HK-2 (cell line): ENCODE results near the gene TMEM40.
"Not testable (repeated sequence)": the region's sequence is repeated elsewhere in the genome, so short reads cannot be mapped to it uniquely, and the experiment has no call there.

Experiments
- DNase-seq: peaks from one replicate; pipeline ENCODE4 v3.0.0-alpha.2; 2018; ENCODE audit not compliant: unreplicated experiment

Gene TMEM40

DNA sequence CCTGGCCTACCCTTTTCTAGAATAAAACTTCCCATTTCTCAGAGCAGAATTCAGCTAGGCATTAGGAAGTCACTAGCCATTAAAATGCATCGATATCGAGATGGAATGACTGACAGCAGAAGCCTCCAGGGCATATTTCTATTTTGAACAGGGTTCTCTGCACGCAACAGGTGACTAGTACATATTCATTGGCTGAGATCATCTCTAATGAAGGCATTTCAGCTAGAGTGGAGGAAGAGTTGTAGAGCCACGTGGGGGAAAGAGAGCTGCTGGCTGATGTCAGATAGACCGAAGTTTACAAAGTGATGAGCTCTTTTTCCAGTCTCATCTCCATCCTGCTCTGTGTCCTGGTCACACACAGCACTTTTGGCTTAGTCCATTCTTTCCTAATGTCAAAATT lies 7.5 kb downstream of the TMEM40 start:
- DNase-seq: no peak

DNA sequence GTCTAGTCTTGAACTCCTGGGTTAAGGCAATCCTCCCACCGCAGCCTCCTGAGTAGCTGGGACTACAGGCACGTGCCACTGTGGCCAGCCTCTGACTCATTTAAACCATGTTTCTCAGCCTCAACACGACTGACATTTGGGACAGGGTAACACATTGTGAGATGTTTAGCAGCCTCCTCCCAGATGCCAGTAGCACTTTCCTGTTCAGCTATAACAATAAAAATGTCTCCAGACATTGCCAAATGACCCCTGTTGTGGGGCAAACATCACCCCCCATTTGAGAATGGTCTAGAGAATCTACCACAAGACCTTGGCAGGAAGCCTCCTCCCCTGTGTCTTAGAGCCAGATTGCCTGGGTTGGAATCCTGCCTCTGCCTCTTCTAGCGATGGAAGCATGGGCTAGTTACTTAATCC lies 8.4 kb downstream of the TMEM40 start:
- DNase-seq: peak; percentile 37

DNA sequence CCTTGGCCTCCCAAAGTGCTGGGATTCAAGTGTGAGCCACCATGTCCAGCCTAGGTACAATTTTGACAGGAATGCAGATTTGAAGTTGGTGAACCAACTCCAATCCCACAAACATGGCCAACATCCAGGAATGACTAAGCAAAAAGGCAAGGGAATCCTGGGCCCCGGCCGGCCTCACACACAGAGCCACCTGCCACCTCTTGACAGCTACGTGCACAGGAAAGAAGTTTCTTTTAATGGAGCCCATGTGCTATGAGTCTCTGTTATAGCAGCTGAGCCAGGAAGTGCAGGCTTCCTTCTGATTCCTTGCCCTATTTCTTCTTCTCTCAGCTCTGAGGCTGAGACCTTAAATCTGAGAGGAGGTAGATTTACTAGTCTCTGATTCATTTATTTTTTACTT lies 8.8 kb downstream of the TMEM40 start:
- peak; percentile 70 for DNase-seq

DNA sequence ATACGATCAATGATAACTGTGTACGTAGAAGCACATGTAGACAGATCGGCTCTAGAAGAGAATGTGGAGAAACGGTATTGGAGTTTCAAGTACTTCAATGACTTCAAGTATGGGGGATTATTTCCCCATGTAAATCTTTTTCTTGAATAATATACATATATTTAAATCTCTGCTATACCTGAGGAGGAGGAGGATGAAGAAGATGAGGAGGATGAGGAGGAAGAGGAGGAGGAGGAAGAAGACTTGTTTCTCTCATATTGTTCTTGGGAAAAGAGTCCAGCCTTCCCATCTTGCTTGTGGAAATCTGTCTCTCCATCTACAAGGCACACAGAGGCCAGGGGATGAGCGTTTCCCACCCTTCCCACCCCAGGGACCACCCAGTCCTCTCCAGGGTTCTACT lies 10.6 kb downstream of the TMEM40 start:
- DNase-seq: no peak

DNA sequence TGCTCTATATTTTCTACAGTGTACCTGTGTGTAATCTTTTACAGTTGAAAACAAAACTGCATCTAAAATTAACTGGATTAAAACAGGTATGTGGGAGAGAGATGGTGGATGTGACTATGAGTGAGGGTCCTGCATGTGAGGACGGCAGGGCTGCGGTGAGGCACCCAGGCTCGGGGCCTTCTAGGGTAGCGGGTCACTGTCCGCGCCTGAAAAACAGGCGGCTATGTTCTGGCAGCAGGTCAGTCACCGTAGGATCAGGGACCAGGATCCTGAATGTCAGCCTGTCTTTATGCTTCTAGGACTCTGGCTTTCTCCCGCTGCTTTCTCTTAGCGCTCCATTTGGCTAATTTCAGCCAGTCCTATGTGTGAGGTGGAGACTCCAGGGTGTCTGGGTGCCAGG lies 12.6 kb downstream of the TMEM40 start:
- DNase-seq: no peak

DNA sequence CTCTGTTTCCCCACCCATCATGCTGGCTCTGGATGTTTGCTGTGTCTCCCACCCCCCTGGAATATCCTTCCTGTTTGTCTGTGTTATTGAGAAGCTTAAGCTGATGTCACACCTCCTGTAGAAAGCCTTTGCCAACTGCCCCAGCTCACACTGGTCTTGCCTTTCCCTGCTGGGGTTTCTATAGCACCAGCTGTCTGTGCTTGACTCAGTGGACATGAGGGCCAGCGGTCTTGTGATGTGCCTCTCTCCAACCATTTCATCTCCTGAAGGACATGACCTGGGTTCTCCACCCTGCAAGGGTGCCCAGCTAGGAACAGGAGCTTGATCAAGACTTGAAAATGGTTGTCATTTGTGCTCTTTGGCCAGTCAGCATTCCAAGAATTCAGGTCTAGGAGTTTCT lies 14.7 kb downstream of the TMEM40 start:
- no peak for DNase-seq

DNA sequence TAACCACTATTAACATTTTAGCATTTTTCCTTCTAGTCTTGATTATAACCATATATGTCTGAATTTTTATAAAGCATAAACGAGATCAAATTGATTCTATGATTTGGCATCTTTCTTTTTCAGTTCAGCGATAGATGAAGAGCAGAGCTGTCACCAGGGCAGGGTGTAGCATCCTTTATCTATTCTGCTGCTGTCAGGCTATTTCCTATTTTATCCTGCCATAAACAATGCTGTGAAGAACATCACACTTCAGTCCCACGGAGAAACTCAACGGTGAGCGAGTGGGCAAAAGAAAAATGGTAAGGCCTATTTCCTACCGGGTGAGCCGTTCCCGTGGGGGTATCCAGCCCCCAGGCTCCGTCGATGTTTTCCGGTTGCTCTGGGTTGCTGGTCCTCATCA lies 15.5 kb downstream of the TMEM40 start:
- DNase-seq: no peak

DNA sequence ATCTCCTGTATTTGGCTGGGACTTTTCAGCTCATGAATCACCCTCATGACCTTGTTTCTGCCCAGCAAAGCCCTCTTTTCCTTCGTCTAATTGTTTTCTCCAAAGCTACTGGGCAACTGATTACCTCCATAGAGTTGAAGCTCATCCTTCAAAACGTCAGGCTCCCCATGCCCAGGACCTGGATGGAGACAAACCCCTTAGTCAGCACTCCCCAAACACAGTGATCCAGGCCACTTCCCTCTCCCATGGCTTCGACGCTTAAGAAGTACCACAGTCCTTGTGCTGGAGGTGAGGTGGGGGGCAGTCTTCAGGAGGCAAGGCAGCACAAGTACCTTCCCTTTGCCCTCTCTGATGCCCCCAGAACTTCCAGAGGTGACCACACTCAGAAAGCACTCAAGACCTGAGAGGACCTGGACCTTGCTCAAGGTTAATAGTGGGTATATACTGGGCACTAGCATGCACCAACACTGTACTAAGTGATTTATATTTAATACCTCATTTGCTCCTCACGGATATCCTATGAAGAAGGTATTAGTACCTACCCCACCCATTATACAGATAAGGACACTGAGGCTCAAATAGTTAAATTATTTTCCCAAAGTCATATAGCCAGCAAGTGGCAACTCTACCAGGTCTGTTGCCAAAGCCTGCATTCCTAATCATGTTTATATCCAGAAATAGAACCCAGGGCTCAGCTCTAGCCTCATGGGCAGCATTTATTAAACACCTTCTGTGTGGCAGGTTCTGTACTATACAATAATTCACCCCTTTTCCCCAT lies 16.5 kb downstream of the TMEM40 start:
- DNase-seq: no peak

DNA sequence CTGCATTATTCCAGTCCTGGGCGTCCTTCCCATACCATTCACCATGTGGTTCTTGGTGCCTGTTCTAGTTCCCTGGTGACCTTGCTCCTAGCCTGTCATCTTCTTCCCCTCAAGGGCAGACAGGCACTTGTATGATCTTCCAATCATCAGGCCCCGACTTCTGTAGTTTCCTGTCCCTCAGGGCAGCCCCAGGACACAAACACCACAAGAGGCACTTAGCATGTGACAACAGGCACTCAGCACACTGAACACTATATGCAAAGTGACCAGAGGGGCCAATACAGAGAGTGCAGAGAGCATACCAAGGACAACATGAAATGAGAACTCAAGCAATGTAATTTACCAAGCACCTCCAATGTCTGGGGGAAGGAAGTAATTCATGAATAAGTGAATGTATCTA lies 17.9 kb downstream of the TMEM40 start:
- no peak for DNase-seq

DNA sequence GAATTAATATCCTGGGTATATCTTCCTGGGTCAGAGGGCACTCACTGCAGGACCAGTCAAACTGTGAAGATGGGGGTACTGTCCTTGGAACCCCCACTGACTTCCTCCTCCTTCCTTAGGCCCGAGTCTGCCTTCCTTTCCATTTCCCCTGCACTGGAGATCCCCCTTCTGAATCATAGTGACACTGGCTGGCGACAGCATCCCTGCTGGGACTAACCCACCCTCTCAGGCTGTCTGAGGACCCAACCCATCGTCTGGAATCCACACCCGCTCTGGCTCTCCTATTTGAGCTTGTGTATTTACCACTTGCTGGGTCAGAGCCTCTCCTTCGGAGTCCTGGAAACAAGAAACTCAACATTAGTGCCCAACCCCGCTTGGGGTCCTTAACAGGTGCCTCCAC lies 21.2 kb downstream of the TMEM40 start:
- no peak for DNase-seq

DNA sequence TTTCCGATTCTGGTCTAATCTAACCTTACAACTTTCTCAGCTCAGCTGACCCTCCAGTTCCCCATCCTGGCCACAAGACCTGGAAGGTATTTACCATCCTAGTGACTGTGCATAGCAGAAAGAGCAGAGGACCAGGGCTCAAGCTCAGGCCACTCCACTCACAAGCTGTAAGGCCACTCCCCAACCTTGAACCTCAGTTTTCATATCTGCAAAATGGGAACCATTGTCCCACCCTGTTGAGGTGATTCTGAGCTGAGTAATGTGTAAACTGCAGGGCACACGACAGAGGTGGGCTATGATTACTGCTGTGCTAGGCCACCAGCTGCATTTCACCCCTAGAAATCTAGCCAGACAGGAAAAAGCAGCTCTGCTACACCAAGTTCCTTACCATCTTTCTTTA lies 21.7 kb downstream of the TMEM40 start:
- DNase-seq: no peak

DNA sequence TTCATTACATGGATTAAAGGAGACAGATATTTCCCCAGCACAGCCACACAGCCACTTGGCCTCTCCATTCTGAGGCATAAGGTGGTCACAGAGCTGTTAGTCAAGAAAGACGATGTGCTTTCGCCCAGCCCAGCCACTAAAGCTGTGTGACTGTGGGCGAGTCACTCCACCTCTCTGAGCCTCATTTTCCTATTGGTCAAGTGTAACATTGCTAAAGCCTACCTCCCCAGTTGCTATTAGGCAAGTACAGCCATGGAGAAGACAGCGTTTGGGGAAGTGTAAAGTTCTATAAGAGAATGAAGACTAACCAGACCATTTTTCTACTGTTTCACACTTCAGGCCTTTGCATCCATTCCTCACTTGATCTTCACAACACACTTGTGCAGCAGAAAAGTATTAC lies 24.1 kb downstream of the TMEM40 start:
- no peak for DNase-seq

DNA sequence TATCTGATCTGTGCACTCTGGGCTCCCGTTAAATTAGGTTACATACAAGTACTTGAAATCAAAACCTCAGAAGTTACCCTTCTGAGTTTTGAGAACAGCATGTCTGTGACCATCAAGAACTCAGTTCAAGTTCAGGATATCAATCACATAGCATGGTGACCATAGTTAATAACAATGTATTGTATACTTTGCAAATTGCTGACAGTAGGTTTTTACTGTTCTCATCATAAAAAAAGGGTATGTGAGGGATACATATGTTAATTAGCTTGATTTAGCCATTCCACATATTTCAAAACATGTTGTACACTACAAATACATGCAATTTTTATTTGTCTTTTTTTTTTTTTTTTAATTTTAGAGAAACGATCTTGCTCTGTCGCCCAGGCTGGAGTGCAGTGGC lies 25.5 kb downstream of the TMEM40 start:
- no peak for DNase-seq

DNA sequence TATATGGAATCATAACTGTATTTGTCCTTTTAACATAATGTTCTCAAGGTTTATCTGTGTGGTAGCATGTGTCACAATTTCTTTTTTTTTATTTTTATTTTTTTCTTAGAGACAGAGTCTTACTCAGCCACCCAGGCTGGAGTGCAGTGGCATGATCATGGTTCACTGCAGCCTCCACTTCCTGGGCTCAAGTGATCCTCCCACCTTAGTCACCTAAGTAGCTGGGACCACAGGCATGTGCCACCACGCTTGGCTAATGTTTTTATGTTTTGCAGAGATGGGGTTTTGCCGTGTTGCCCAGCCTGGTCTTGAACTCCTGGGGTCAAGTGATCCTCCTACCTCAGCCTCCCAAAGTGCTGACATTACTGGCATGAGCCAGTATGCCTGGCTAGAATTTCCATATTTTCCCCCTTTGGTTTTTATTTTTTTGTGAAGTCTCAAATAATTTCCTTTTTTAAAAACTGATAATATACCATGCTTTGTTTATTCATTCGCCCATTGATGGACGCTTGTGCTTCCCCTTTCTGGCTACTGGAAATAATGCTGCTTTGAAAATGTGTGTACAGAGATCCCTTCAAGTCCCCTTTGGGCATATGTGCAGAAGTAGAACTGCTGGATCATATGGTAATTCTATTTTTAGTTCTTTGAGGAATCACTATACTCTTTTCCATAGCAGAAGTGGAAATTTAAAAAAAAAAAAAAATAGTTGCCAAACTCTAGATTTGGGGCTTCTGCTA lies 28.4 kb downstream of the TMEM40 start:
- DNase-seq: peak; percentile 53

DNA sequence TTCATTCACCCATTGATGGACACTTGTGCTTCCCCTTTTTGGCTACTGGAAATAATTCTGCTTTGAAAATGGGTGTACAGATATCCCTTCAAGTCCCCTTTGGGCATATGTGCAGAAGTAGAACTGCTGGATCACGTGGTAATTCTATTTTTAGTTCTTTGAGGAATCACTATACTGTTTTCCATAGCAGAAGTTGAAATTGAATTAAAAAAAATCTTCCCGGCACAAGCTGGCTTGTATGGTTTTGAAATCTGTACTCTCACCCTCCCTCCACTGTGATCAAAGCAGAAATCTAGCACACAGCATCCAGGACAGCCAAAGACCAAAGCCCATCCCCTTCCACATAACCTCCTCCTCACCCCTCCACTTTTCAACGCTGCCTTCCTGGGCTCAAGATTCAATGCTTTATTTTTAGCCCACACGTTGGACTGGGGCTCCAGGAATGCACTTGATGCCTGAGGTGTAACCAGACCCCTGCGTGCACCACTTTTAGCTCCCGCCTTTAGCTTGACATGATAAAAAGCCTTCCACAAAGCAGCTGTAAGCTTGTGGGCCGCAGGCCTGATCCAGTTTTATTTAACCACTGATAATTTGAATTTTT lies 29.9 kb downstream of the TMEM40 start:
- DNase-seq: no peak

DNA sequence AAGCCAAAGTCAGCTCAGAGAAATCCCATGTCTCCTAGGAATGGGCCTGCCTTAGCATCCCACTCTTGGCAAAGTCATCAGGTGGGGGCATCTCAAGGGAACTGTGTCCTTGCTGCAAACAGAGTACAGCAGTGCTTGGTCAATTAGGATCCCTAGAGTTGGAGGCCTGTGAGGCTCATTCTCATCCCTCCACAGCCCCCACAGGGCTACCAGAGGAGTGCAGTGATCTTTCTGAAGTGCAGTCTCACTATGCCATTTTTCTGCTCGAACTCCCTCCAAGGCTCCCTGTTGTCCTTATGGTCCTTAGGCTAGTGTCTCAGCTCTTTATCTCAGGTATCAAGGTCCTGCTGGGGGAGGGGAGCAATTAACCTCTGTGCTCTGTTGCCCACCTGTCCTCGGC lies 31.1 kb downstream of the TMEM40 start:
- no peak for DNase-seq

DNA sequence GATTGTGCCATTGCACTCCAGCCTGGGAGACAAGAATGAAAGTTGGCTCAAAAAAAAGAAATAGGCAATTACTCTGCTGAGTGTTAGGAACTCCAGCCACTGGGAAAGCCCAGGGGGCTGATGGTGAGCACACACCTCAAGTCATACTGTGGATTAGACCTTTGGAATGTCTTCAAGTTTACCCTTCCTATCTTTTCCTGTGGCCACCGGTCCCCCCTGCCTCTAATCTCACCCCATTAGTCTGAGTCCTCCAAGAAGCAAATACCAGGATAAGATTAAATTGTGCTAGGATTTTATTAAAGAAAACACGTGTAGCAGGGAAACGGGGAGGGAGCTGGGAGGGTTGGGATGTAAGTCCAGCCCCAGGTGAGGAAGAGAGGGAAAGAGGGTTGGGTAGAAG lies 31.6 kb downstream of the TMEM40 start:
- no peak for DNase-seq

DNA sequence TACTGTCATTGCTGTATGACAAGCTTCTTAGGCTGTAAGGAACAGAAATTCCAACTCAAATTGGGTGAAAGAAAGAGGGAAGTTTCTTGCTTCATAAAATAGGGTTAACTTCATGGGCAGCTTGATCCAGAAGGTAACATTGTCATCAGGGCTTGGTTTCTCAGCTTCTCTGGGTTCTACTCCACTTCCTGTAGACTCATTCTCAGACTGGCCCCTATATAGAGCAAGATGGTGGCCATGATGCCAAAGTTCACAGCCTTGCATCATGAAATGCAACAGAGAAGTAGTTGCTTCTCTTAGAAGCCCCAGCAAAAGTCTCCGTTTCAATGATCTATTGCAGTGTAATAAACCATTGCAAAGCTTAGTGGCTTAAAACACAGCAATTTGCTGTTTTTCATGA lies 33.6 kb downstream of the TMEM40 start:
- DNase-seq: no peak

DNA sequence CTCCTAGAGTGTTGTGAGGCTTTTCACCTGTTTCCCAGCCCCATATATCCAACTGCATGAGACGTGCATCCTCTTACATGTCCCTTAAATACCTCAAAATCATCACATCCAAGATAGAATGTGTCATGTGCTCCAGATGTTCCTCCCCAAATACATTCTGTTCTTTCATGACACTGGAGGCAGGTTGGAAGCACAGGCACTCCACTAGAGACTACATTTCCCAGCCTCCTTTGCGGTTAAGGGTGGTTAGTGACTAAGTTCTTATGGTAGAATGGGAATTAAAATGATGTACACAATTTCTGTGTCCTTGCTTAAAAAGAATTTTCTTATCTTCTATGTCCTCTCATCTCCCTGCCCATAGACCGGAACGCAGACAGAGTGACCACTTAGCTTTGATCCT lies 34.3 kb downstream of the TMEM40 start:
- no peak for DNase-seq

DNA sequence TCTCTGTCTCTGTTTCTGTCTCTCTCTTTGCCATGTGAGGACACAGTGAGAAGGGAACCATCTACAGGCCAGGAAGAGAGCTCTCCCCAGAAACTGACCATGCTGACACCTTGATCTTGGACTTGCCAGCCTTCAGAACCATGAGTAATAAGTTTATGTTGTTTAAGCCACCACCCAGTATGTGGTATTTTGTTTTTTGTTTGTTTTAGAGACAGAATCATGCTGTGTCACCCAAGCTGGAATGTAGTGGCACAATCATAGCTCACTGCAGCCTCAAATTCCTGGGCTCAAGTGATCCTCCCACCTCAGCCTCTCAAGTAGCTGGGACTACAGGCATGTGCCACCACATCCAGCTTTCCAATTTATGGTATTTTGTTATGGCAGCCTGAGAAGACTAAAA lies 35.7 kb downstream of the TMEM40 start:
- DNase-seq: not testable (repeated sequence)

DNA sequence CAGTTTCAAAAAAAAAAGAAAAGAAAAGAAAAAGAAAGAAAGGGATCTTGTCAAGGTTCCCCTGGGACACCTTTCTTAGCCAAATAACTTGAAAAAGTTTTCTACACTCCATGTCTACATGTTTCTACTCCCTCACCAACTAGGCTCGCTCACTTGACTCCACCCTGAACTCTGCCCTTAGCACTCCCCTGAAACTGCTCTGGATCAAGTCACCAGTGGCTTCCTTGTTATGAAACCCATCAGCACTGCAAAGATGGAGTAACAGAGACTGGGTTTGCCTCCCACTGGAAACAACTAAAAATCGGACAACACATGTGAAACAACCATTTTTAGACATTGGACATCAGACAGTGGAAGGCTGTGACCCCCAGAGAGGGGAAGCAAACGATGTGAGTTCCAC lies 36.8 kb downstream of the TMEM40 start:
- no peak for DNase-seq

DNA sequence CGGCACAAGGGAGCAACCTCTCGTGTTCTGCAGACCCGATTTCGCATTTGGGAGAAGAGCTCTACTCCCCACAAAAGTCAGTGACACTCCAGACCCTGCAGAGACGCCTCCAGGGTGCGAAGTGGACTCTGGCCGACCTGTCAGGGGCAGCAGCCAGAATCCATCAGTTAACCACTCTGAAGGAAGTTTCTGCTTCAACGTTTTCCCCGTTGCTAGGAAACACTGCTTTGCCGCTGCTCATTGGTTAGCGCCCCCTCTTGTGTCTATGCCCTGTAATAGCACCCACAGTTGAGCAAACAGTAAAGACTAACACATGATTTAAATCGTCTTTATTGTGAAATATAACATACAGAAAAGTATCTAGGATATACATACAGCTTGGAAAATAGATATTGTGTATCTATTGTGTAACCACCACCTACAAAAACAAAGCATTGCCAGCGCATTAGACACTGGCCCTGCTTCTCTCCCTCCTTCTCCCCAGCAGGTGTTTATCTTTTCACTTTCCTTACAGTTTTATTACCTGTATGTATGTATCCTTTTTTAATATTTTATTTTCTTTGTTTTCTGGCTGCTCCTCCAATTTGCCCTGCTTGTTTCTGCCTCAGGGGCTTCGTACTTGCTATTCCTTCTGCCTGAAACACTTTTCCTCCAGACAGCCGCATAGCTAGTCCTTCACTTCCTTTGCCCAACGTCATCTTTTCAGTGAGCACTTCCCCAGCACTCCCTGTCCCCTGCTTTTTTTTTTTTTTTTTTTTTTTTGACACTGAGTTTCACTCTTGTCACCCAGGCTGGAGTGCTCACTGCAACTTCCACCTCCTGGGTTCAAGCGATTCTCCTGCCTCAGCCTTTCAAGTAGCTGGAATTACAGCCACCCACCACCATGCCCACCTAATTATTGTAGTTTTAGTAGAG lies 38.8 kb downstream of the TMEM40 start:
- DNase-seq: peak; percentile 52
